CD4-positive, CD25-positive, alpha-beta regulatory T cell (primary cell): ENCODE results near the gene RIC8B. TPM values are rescaled to one million over a fixed set of nuclear protein-coding genes. Genes with fewer than 3 reads are reported as not detected.

ENCODE experiments used
- ATAC-seq, 2 donors: fragments of 150-1000 bp; cut with Tn5 transposase; one replicate each; pipeline ENCODE4 v1.10.0; 2021; ENCODE audit warnings: low read depth in 2 of 2, moderate number of reproducible peaks in 2 of 2, moderate library complexity in 1 of 2
- DNase-seq, 3 donors: peaks; one replicate each; pipeline versions ENCODE4 v3.0.0 to v3.0.0-alpha.2; 2012 to 2022; ENCODE audit warnings: mixed read lengths in 1 of 3
- H3K27ac ChIP-seq: one replicate; pipeline ENCODE4 v1.7.0; 2013; ENCODE audit warnings: mild to moderate bottlenecking, low read length; ENCODE audit not compliant: insufficient read depth, poor library complexity, severe bottlenecking
- H3K27me3 ChIP-seq: one replicate; pipeline ENCODE4 v1.7.0; 2013; ENCODE audit warnings: low read length; ENCODE audit not compliant: control insufficient read depth, insufficient read depth
- H3K36me3 ChIP-seq: one replicate; pipeline ENCODE4 v1.7.0; 2013; ENCODE audit warnings: mild to moderate bottlenecking, low read length, moderate library complexity; ENCODE audit not compliant: control insufficient read depth, insufficient read depth
- H3K4me1 ChIP-seq: 2 replicates; pipeline ENCODE4 v1.7.0; 2013; ENCODE audit warnings: mild to moderate bottlenecking, low read length; ENCODE audit not compliant: insufficient read depth, control insufficient read depth, poor library complexity, severe bottlenecking
- H3K4me3 ChIP-seq: one replicate; pipeline ENCODE4 v1.7.0; 2013; ENCODE audit warnings: low read depth, mild to moderate bottlenecking, low read length, moderate library complexity
- H3K9me3 ChIP-seq, 2 experiments: 1 replicate in 1 of 2; 2 replicates in 1 of 2; pipeline ENCODE4 v1.7.0; 2013; ENCODE audit warnings: low read length in 2 of 2, mild to moderate bottlenecking in 1 of 2, moderate library complexity in 1 of 2; ENCODE audit not compliant: control insufficient read depth in 2 of 2
- H3K27ac Mint-ChIP-seq, 3 donors: one replicate each; pipeline ENCODE4 v1.8.0; 2020 to 2022; ENCODE audit warnings: mild to moderate bottlenecking in 3 of 3, mixed read lengths in 3 of 3, moderate library complexity in 2 of 3
- H3K27me3 Mint-ChIP-seq: one replicate; pipeline ENCODE4 v1.8.0; 2022; ENCODE audit warnings: mild to moderate bottlenecking, mixed read lengths
- H3K36me3 Mint-ChIP-seq: one replicate; pipeline ENCODE4 v1.8.0; 2020; ENCODE audit warnings: mixed read lengths
- H3K4me1 Mint-ChIP-seq, 4 donors: one replicate each; pipeline ENCODE4 v1.8.0; 2020 to 2022; ENCODE audit warnings: mixed read lengths in 4 of 4, mild to moderate bottlenecking in 1 of 4
- H3K4me3 Mint-ChIP-seq, 4 donors: one replicate each; pipeline ENCODE4 v1.8.0; 2020 to 2022; ENCODE audit warnings: mild to moderate bottlenecking in 4 of 4, mixed read lengths in 4 of 4, moderate library complexity in 3 of 4
- H3K9me3 Mint-ChIP-seq, 7 donors: one replicate each; pipeline ENCODE4 v1.8.0; 2020 to 2022; ENCODE audit warnings: mixed read lengths in 7 of 7, mild to moderate bottlenecking in 3 of 7, moderate library complexity in 2 of 7
- polyA plus RNA-seq, 4 donors: library from polyadenylated mRNA; unstranded; fragments of 300-500 nt; fragmentation: Illumina TruSeq; gene quantifications; one replicate each; pipeline ENCODE4 v1.2.3, GENCODE V29; 2021
- total RNA-seq: library from RNA; stranded (reverse); gene quantifications from one replicate; pipeline ENCODE4 v1.2.3, GENCODE V29; 2022

RIC8B gene
- total and polyA plus RNA-seq, 5 donors from 2014 or later, result 5.2 to 16.0 (median 5.5) TPM

- H3K36me3 ChIP-seq, result peaks cover 82% of the 10 kb centered on the region
- H3K36me3 Mint-ChIP-seq, result peaks cover 49% of the 10 kb centered on the region
These were observed 108.9 kb downstream of the RIC8B start for GRCh38 chr12:106883426-106883825.

GRCh38 chr12:106885026-106885425 is 110.5 kb downstream of the RIC8B start:
- DNase-seq (no peak), ATAC-seq (no peak)
- Mint-ChIP-seq H3K4me1 (peaks cover 0 to 5% (median 0%) of the 10 kb centered on the region in 4 donors), H3K4me3 (no peak overlapping the region), H3K36me3 (peaks cover 48% of the 10 kb centered on the region), H3K27me3 (no peaks in the 10 kb centered on the region), H3K9me3 (no peaks in the 10 kb centered on the region), H3K27ac (no peak overlapping the region)
- Histone ChIP-seq H3K27ac (no peak overlapping the region), H3K9me3 (no peaks in the 10 kb centered on the region), H3K27me3 (no peaks in the 10 kb centered on the region), H3K4me3 (no peak overlapping the region), H3K4me1 (no peaks in the 10 kb centered on the region), H3K36me3 (peaks cover 74% of the 10 kb centered on the region)

More at GRCh38 chr12:106883426-106883825, 108.9 kb downstream of the RIC8B start:
- DNase-seq (no peak), ATAC-seq (no peak)
- no peak overlapping the region for H3K4me3 ChIP-seq
- H3K4me1 ChIP-seq, result no peaks in the 10 kb centered on the region
- Mint-ChIP-seq H3K4me3 (no peak overlapping the region), H3K4me1 (peaks cover 0 to 5% (median 0%) of the 10 kb centered on the region in 4 donors), H3K27me3 (no peaks in the 10 kb centered on the region), H3K9me3 (no peaks in the 10 kb centered on the region), H3K27ac (no peak overlapping the region)
- H3K27ac ChIP-seq, result no peak overlapping the region
- no peaks in the 10 kb centered on the region for H3K27me3 ChIP-seq
- H3K9me3 ChIP-seq, result no peaks in the 10 kb centered on the region

GRCh38 chr12:106885541-106886249 is 111.2 kb downstream of the RIC8B start:
- no peaks in the 10 kb centered on the region for H3K27me3 ChIP-seq
- H3K9me3 ChIP-seq, result no peaks in the 10 kb centered on the region
- Mint-ChIP-seq H3K4me3 (no peak overlapping the region), H3K27ac (no peak overlapping the region), H3K9me3 (no peaks in the 10 kb centered on the region), H3K27me3 (no peaks in the 10 kb centered on the region), H3K36me3 (peaks cover 45% of the 10 kb centered on the region), H3K4me1 (peaks cover 0 to 5% (median 0%) of the 10 kb centered on the region in 4 donors)
- H3K4me3 ChIP-seq, result no peak overlapping the region
- no peaks in the 10 kb centered on the region for H3K4me1 ChIP-seq
- ATAC-seq (no peak), DNase-seq (no peak)
- no peak overlapping the region for H3K27ac ChIP-seq
- peaks cover 67% of the 10 kb centered on the region for H3K36me3 ChIP-seq

GRCh38 chr12:106886932-106887331 is 112.5 kb downstream of the RIC8B start:
- H3K36me3 ChIP-seq, result peaks cover 55% of the 10 kb centered on the region
- Mint-ChIP-seq H3K27me3 (no peaks in the 10 kb centered on the region), H3K36me3 (peaks cover 33% of the 10 kb centered on the region), H3K4me1 (peaks cover 0 to 5% (median 0%) of the 10 kb centered on the region in 4 donors), H3K9me3 (no peaks in the 10 kb centered on the region), H3K4me3 (no peak overlapping the region), H3K27ac (no peak overlapping the region)
- H3K9me3 ChIP-seq, result no peaks in the 10 kb centered on the region
- no peak overlapping the region for H3K27ac ChIP-seq
- no peak for DNase-seq
- no peak for ATAC-seq
- H3K27me3 ChIP-seq, result no peaks in the 10 kb centered on the region
- H3K4me3 ChIP-seq, result no peak overlapping the region
- H3K4me1 ChIP-seq, result no peaks in the 10 kb centered on the region

DNA sequence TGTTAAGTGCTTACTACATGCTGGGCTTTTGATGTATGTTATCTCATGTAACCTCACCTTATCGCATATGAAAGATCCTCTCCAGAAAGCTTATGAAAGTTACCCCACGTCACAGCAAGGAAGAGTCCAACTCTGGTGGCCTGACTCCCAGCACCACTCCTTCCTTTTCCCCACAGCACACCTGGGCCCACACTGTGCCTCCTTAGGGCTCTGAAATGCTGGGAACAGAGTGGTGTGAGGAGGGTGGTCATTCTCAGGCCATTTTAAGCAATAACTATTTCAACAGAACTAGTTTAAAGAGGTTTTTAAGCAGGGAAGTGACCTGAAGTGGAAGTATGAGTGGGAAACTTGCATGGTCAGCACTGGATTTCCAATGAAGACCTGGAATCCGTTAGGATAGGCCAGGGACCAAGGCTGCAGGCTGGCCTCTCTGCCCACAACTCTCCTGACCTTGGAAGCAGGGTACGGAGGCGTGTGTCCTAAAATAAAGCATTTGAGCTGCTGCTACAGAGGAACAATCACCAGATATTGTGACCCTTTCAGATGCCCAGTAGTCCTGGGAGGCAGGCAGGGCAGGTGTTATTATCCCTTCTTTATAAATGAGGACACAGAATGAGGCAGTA is 114.0 kb downstream of the RIC8B start:
- Histone ChIP-seq H3K4me1 (no peaks in the 10 kb centered on the region), H3K4me3 (no peak overlapping the region), H3K9me3 (no peaks in the 10 kb centered on the region), H3K36me3 (peaks cover 41% of the 10 kb centered on the region), H3K27me3 (no peaks in the 10 kb centered on the region), H3K27ac (no peak overlapping the region)
- no peak for DNase-seq
- Mint-ChIP-seq H3K27ac (no peak overlapping the region), H3K9me3 (no peaks in the 10 kb centered on the region), H3K36me3 (peaks cover 25% of the 10 kb centered on the region), H3K27me3 (no peaks in the 10 kb centered on the region), H3K4me1 (peaks cover 0 to 5% (median 0%) of the 10 kb centered on the region in 4 donors), H3K4me3 (no peak overlapping the region)
- ATAC-seq, result no peak

DNA sequence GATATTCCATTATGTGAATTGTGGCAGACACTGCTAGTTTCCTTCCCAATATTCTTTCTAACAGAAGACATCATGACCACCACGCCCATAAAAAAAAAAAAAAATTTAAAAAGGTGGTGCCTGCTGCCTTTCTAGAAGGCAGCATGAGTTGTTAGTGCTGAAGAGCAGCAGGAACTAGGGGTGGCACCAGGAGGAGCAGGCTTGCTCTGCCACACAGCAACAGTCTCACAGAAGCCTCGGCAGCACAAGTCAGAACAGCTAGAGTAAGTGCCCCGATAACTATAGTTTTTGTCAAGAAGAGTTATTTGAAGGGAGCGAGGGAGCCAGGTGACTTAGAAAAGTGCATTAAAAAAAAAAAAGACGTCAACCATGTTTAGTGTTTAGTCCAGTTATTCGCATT is 114.8 kb downstream of the RIC8B start:
- H3K27ac Mint-ChIP-seq, result no peak overlapping the region
- H3K27me3 ChIP-seq, result no peaks in the 10 kb centered on the region
- H3K4me1 ChIP-seq, result no peaks in the 10 kb centered on the region
- H3K4me3 Mint-ChIP-seq, result no peak overlapping the region
- no peaks in the 10 kb centered on the region for H3K27me3 Mint-ChIP-seq
- peaks cover 34% of the 10 kb centered on the region for H3K36me3 ChIP-seq
- H3K9me3 Mint-ChIP-seq, result no peaks in the 10 kb centered on the region
- H3K27ac ChIP-seq, result no peak overlapping the region
- DNase-seq (no peak), ATAC-seq (no peak)
- no peaks in the 10 kb centered on the region for H3K9me3 ChIP-seq
- H3K4me3 ChIP-seq, result no peak overlapping the region
- H3K4me1 Mint-ChIP-seq, result peaks cover 0 to 3% (median 0%) of the 10 kb centered on the region in 4 donors
- H3K36me3 Mint-ChIP-seq, result peaks cover 18% of the 10 kb centered on the region

DNA sequence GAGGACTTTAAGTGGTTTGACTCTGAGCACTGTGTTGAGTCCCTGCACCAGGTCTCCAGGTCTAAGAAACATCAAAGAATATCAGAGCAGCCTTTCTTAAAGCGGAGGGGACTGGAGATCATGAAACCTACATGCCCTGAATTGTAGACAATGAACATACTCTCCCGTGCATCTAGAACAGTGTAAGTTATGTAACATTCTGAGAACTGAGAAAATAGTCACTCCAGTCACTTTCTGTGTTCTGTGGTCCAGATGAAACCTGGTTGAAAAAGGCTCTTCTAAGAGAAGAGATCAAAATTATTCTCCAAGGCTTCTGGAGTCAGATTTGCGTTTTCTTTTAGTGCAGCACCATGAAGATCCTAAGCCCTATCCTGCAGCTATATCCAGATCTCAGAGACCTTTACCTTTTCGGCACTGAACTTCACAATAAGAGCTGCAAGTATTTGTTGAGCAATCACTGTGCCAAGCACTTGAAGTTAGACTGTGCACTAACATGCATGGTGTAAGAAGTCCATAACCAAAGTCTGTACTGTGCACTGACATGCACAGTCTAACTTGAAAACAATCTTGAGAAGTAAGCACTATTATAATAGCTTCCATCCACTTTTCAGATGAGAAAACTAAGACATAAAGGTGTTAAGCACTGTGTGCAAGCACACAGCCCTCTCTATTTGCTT is 115.6 kb downstream of the RIC8B start:
- no peaks in the 10 kb centered on the region for H3K9me3 ChIP-seq
- ATAC-seq (no peak), DNase-seq (no peak)
- Mint-ChIP-seq H3K27ac (no peak overlapping the region), H3K27me3 (no peaks in the 10 kb centered on the region), H3K9me3 (no peaks in the 10 kb centered on the region), H3K4me1 (peaks cover 0 to 3% (median 0%) of the 10 kb centered on the region in 4 donors), H3K36me3 (peaks cover 10% of the 10 kb centered on the region), H3K4me3 (no peak overlapping the region)
- no peak overlapping the region for H3K4me3 ChIP-seq
- no peaks in the 10 kb centered on the region for H3K27me3 ChIP-seq
- peaks cover 29% of the 10 kb centered on the region for H3K36me3 ChIP-seq
- H3K4me1 ChIP-seq, result no peaks in the 10 kb centered on the region
- H3K27ac ChIP-seq, result no peak overlapping the region
